ENCODE measurements around the gene SEC23IP.

- peak; percentile 51 to 64 (median 56) for TF ChIP-seq CTCF (IDR thresholded peaks at IDR 0.05)
- TF ChIP-seq POLR2A (IDR thresholded peaks at IDR 0.05), result no peak
These were observed 32.9 kb upstream of the SEC23IP start for GRCh38 chr10:119859420-119860258.
